Activated naive CD4-positive, alpha-beta T cell treated with anti-CD3 and anti-CD28 coated beads for 36 hours (primary cell): ENCODE measurements around the gene BRF1. TPM values are rescaled to one million over a fixed set of nuclear protein-coding genes. Genes with fewer than 3 reads are reported as not detected.

Experiments
- CTCF ChIA-PET: fragments of 350-600 bp; sonication (Branson Sonifier 250); formaldehyde crosslinking; loops from one replicate; lab custom pipeline; 2021; ENCODE audit warnings: antibody characterized with exemption; lab: Charles Lee
- DNase-seq: peaks from one replicate; pipeline ENCODE4 v3.0.0-alpha.2; 2020
- H3K27ac Mint-ChIP-seq: one replicate; pipeline ENCODE4 v1.8.0; 2021; ENCODE audit warnings: mild to moderate bottlenecking, mixed read lengths
- H3K27me3 Mint-ChIP-seq: one replicate; pipeline ENCODE4 v1.8.0; 2021; ENCODE audit warnings: low read depth, mixed read lengths
- H3K36me3 Mint-ChIP-seq: one replicate; pipeline ENCODE4 v1.8.0; 2021; ENCODE audit warnings: low read depth, mixed read lengths
- H3K4me1 Mint-ChIP-seq: one replicate; pipeline ENCODE4 v1.8.0; 2021; ENCODE audit warnings: low read depth, mixed read lengths
- H3K4me3 Mint-ChIP-seq: one replicate; pipeline ENCODE4 v1.8.0; 2021; ENCODE audit warnings: mild to moderate bottlenecking, moderate library complexity, mixed read lengths
- H3K9me3 Mint-ChIP-seq: one replicate; pipeline ENCODE4 v1.8.0; 2021; ENCODE audit warnings: mixed read lengths
- intact Hi-C: fragments of 100-400 bp; cut with micrococcal nuclease; formaldehyde crosslinking; loops from one replicate; pipeline ENCODE4 v1.15.1; 2023
- total RNA-seq, 2 experiments: library from RNA; stranded (reverse); gene quantifications; one replicate each; pipeline ENCODE4 v1.2.3, GENCODE V29; 2021

Gene BRF1
- total RNA-seq, 2 experiments from 2014 or later: 20.6 to 23.4 TPM

DNA sequence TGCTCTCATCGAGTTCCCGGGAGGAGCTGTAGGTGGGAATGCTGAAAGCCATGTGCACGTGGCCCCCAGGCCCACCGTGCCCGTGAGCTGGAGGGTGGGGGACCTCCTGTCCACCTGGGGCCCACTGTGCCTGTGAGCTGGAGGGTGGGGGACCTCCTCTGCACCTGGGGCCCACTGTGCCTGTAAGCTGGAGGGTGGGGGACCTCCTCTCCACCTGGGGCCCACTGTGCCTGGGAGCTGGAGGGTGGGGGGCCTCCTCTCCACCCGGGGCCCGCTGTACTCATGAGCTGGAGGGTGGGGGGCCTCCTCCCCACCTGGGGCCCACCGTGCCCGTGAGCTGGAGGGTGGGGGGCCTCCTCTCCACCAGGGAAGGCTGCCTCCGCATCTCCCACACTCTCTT, 105.8 kb downstream of the BRF1 start:
- Mint-ChIP-seq H3K27me3 (peaks cover 23% of the 10 kb centered on the region), H3K36me3 (no peaks in the 10 kb centered on the region), H3K4me3 (no peak overlapping the region), H3K27ac (no peak overlapping the region), H3K9me3 (no peaks in the 10 kb centered on the region), H3K4me1 (peaks cover 31% of the 10 kb centered on the region)
- CTCF ChIA-PET: interaction anchor here (0.6 to 2.4 kb wide), 7 partner anchors 8 to 157 kb away, joined by 3 to 8 read pairs (median 5); partner anchors contain the start of gene NUDT14
- intact Hi-C loops: no loop called here
- no peak for DNase-seq

- DNase-seq: peak; percentile 77
- Mint-ChIP-seq H3K4me1 (peaks cover 31% of the 10 kb centered on the region), H3K9me3 (no peaks in the 10 kb centered on the region), H3K27ac (peak overlapping the region; percentile 27), H3K36me3 (no peaks in the 10 kb centered on the region), H3K27me3 (peaks cover 23% of the 10 kb centered on the region), H3K4me3 (peak overlapping the region; percentile 19)
- CTCF ChIA-PET: interaction anchor here (1.1 to 2.4 kb wide), 5 partner anchors 9 to 157 kb away, joined by 4 to 8 read pairs (median 5); partner anchors contain the start of gene NUDT14
- intact Hi-C loops: no loop called here
Measured at GRCh38 chr14:105193916-105194782, 106.7 kb downstream of the BRF1 start.

GRCh38 chr14:105192866-105193731, 107.7 kb downstream of the BRF1 start:
- H3K27ac Mint-ChIP-seq: no peak overlapping the region
- CTCF ChIA-PET: interaction anchor here (1.5 to 2.4 kb wide), 3 partner anchors 12 to 158 kb away, joined by 4 to 8 read pairs (median 7); partner anchors contain the start of gene NUDT14
- no peak overlapping the region for H3K4me3 Mint-ChIP-seq
- peaks cover 31% of the 10 kb centered on the region for H3K4me1 Mint-ChIP-seq
- DNase-seq: peak; percentile 44
- peaks cover 16% of the 10 kb centered on the region for H3K27me3 Mint-ChIP-seq
- H3K9me3 Mint-ChIP-seq: peaks cover 2% of the 10 kb centered on the region
- intact Hi-C loops: no loop called here
- no peaks in the 10 kb centered on the region for H3K36me3 Mint-ChIP-seq

- no peaks in the 10 kb centered on the region for H3K27me3 Mint-ChIP-seq
- CTCF ChIA-PET: interaction anchor here (0.6 to 1.0 kb wide), 4 partner anchors 28 to 99 kb away, joined by 3 to 4 read pairs (median 4); no protein-coding TSS in a partner anchor
- no peak overlapping the region for H3K27ac Mint-ChIP-seq
- no peak for DNase-seq
- intact Hi-C loops: no loop called here
- no peaks in the 10 kb centered on the region for H3K36me3 Mint-ChIP-seq
- H3K9me3 Mint-ChIP-seq: peaks cover 3% of the 10 kb centered on the region
- H3K4me1 Mint-ChIP-seq: peaks cover 4% of the 10 kb centered on the region
- no peak overlapping the region for H3K4me3 Mint-ChIP-seq
Measured at GRCh38 chr14:105187935-105188524, 112.8 kb downstream of the BRF1 start.

- Mint-ChIP-seq H3K36me3 (no peaks in the 10 kb centered on the region), H3K4me1 (peaks cover 3% of the 10 kb centered on the region), H3K4me3 (no peak overlapping the region), H3K9me3 (peaks cover 3% of the 10 kb centered on the region), H3K27me3 (no peaks in the 10 kb centered on the region), H3K27ac (no peak overlapping the region)
- no peak for DNase-seq
- CTCF ChIA-PET: no interaction called here
- intact Hi-C loops: no loop called here
Measured at GRCh38 chr14:105187116-105187515, 113.7 kb downstream of the BRF1 start.

GRCh38 chr14:105185973-105186372, 114.8 kb downstream of the BRF1 start:
- Mint-ChIP-seq H3K4me3 (no peak overlapping the region), H3K36me3 (no peaks in the 10 kb centered on the region), H3K9me3 (peaks cover 3% of the 10 kb centered on the region), H3K4me1 (peaks cover 4% of the 10 kb centered on the region), H3K27ac (no peak overlapping the region), H3K27me3 (no peaks in the 10 kb centered on the region)
- intact Hi-C loops: no loop called here
- CTCF ChIA-PET: no interaction called here
- no peak for DNase-seq

DNA sequence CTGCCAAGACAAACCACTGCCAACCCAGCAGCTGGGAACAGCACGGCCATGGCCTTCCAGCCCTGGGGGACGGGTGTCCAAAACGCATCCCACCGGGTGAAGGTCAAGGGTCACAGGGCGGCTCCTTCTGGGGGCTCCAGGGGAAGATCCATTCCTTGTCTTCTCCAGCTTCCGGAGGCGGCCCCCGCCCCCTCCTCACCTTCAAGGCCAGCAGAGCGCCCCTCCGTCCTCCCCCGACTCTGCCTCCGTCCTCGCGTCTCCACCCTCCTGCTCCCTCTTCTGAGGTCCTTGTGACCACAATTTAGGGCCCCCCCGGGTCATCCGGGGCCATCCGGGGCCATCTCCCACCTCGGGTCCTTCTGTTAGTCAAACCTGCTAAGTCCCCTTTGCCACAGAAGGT, 115.8 kb downstream of the BRF1 start:
- CTCF ChIA-PET: no interaction called here
- DNase-seq: no peak
- Mint-ChIP-seq H3K9me3 (peaks cover 3% of the 10 kb centered on the region), H3K4me1 (peaks cover 4% of the 10 kb centered on the region), H3K36me3 (no peaks in the 10 kb centered on the region), H3K27me3 (no peaks in the 10 kb centered on the region), H3K27ac (no peak overlapping the region), H3K4me3 (no peak overlapping the region)
- intact Hi-C loops: no loop called here

DNA sequence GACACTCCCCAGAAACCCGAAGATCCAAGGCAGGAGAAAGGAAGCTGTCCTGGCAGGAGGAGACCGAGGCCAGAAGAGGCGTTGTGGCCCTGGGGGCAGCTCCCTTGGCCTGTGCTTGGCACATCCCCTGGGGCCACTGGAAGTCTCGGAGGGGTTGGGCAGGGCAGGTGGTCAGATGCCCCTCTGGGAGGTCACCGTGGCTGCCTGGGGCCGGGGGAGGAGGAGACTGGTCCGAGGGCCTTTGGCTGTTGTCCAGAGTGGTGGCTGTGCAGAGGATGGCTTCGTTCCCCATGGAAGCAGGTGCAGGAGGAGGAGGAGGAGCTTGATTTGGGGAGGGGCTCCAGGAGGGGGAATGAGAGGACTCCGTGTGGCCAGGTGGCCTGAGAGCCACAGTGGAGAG, 116.3 kb downstream of the BRF1 start:
- no peak for DNase-seq
- intact Hi-C loops: loop anchor here (5.0 kb wide), 2 partner anchors 92 to 308 kb away; partner anchors contain the start of gene TEDC1

DNA sequence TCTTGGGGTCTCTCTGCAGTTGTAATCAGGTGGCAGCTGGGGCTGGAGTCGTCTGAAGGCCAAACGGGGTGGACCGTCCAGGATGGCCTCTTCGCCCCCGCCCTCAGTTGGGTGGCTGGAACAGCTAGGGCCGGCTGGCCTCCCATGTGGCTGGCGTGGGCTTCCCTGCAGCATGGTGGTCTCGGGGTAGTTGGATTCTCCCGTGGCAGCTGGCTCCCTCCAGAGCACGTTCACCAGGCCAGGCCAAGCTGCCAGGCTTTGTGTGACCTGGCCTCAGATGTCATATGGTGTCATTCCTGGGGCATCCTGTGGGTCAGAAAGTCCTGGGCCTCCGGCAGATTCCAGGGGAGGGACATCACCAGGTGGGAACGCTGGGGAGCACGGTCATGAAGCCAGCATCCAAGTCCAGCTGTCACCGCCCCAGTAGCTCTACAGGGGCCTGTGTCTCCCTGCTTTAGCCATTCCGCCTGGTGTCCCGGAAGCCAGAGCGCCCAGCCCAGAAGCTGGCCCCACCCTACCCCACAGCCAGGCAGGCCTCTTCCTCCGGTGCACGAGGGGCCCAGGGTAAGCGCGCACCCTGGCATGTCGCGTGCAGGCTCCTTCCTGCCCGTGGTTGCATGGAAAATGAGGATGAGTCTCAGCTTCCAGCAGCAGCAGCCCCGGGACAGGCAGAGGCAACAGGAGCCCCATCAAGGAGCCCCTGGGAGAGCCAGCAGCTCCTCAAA, 118.3 kb downstream of the BRF1 start:
- peak overlapping the region; percentile 59 for H3K4me3 Mint-ChIP-seq
- DNase-seq: no peak
- CTCF ChIA-PET: interaction anchor here (0.6 to 2.3 kb wide), 7 partner anchors 13 to 254 kb away, joined by 3 to 9 read pairs (median 4); partner anchors contain the start of gene JAG2
- no peaks in the 10 kb centered on the region for H3K36me3 Mint-ChIP-seq
- intact Hi-C loops: loop anchor here (5.0 kb wide), 2 partner anchors 90 to 310 kb away; partner anchors contain the start of gene TEDC1
- H3K27ac Mint-ChIP-seq: no peak overlapping the region
- no peaks in the 10 kb centered on the region for H3K9me3 Mint-ChIP-seq
- no peaks in the 10 kb centered on the region for H3K27me3 Mint-ChIP-seq
- H3K4me1 Mint-ChIP-seq: peaks cover 4% of the 10 kb centered on the region

More for the DNA sequence above, 116.3 kb downstream of the BRF1 start:
- H3K9me3 Mint-ChIP-seq: peaks cover 3% of the 10 kb centered on the region
- no peaks in the 10 kb centered on the region for H3K36me3 Mint-ChIP-seq
- H3K4me1 Mint-ChIP-seq: peaks cover 4% of the 10 kb centered on the region
- H3K27me3 Mint-ChIP-seq: no peaks in the 10 kb centered on the region
- CTCF ChIA-PET: no interaction called here
- no peak overlapping the region for H3K4me3 Mint-ChIP-seq
- H3K27ac Mint-ChIP-seq: no peak overlapping the region

DNA sequence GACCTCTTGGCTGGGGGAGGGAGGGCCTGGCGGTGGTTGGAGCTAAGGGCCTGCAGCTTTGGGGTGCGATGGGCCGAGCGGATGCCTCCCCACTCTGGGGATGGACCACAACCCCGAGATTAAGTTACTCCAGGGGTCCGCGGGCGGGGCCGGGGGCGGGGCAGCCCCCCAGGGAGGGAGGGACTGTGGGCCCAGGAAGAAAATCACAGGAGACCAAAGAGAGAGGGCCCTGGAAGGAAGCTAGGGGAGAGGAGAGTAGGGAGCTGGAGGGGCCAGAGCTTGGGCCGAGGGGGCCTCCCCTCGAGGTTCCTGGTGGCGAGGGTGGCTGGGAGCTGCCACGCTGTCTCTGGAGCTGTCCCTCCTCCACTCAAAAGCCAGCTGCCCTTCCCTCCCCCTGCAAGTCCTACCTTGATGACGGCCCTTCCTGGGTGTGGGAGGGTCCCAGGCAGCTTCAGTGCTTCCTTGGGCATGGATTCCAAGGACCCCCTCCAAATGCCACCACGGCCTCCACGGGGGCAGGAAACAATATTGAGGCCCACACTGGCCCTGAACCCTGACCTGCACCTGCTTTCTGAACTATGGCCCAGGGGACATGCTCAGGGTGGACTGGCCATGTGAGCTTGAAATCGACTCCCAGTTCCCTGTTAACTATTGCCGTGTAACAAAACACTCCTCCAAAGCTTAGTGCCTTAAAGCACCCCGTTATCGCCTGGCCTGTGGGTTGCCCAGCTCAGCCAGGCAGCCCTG, 119.1 kb downstream of the BRF1 start:
- H3K4me3 Mint-ChIP-seq: peak overlapping the region; percentile 59
- no peaks in the 10 kb centered on the region for H3K36me3 Mint-ChIP-seq
- DNase-seq: no peak
- H3K27ac Mint-ChIP-seq: no peak overlapping the region
- no peaks in the 10 kb centered on the region for H3K9me3 Mint-ChIP-seq
- no peaks in the 10 kb centered on the region for H3K27me3 Mint-ChIP-seq
- peaks cover 4% of the 10 kb centered on the region for H3K4me1 Mint-ChIP-seq
- intact Hi-C loops: loop anchor here (5.0 kb wide), 2 partner anchors 89 to 311 kb away; partner anchors contain the start of gene TEDC1
- CTCF ChIA-PET: interaction anchor here (0.6 to 2.3 kb wide), 9 partner anchors 12 to 1649 kb away, joined by 3 to 9 read pairs (median 4); partner anchors contain the start of gene JAG2
